Fibroblast of skin of right biceps (primary cell): ENCODE results near the gene PTPRD.

Experiments
- DNase-seq: peaks from one replicate; pipeline ENCODE4 v3.0.0-alpha.2; 2013

PTPRD gene

DNA sequence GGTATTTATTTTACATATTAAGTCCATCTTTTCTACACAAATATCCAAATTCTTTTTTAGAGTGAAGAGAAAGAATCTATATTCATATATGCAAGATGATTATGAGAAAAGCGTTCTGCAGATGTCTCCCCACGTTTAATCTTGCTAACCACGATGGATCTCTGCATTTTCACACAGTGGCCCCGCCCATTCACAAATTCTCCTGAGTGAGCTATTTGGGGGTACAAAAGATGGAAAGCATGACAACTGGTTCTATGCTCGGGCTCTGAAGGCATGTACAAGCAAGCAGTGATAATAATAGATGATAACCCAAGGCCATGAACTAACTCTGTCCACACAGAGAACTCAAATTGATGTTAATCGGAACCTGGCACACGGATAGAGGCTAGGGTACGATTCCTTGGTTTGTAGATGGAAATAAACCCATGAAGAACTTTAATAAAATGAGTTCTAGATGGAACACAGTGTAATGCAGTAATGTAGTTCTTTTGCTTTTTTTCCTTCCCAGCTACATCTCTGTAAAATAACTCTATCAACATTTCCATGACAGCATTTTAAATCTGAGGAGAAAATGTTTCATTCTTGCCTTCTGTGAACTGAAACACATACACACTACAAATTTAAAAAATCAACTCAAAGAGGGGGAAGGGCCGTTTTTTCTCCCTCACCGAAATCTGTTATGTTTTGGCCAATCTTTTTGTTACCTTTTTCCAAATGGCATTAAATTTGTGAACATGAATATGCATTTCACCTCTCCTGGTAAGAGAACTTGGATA lies 1961.5 kb downstream of the PTPRD start:
- no peak for DNase-seq

DNA sequence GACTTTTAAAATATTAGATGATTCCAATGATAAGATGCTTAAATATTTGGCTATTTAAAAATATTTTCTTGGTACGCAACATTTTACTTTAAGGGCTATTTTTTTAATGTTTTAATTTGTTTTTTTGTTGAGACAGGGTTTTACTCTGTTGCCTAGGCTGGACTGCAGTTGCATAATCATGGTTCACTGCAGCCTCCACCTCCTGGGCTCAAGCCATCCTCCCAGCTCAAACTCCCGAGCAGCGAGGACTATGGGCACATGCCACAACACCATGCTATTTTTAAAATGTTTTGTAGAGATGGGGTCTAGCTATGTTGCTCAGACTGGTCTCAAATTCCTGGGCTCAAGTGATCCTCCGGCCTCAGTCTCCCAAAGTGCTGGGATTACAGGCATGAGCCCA lies 1963.0 kb downstream of the PTPRD start:
- DNase-seq: no peak

DNA sequence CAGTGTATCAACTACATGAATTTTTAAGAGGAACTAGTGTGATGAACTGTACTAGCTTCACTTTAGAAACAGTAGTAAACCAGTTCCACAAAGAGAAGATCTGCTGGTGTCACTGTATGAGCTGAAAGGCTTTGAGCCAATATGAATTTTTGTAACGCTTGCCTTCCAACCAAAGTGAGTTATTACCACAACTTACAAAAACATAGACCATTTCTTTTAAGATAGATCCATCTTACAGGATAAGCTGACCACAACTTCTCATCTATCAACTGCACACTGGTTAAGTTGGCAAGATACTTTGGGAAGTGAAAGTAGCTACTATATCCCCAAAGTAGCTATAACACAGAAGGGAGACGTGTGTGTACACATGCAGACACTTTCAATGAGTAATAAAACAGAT lies 1963.6 kb downstream of the PTPRD start:
- peak; percentile 60 for DNase-seq

DNA sequence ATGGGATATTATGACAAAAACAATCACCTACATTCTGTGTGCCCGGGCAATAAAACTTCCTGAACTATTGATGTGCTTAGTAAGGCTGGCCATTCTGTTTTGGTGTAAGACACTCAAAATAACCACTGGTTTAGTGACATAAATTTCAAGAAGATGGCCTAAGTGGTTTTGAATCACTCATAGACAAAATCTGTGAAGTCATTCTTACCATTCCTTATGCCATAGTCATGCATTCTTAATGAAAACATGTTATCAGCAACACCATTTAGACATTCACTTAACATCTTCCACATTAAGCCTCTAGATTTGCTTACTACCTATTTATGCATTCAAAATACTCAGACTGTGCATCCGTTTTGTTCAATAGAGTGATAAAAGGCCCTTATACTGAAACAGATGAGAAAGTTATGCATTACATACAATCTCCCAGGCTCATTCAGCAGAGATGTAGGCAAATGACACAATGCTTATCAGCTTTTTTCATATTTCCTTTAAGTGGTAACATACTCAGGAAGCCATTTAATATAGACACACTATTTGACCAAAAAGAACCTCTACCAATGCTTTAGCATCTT lies 1964.4 kb downstream of the PTPRD start:
- DNase-seq: peak; percentile 78

DNA sequence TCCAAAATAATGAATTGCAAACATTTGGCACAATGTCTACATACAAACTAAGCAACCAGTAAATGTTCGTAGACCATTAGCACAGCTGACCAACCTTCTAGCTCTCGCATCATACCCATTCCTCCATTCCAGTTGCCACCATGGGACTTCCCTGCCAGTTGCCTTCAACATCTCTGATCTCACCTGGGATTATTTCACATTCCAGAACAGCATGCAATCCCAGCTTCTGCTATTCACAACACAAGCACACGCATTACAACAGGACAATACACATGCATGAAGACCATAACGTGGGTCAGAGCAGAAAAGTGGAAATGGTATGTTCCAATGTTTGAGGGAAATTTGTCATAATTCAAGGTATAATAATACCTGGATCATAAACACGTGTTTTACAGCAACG lies 1965.0 kb downstream of the PTPRD start:
- no peak for DNase-seq

DNA sequence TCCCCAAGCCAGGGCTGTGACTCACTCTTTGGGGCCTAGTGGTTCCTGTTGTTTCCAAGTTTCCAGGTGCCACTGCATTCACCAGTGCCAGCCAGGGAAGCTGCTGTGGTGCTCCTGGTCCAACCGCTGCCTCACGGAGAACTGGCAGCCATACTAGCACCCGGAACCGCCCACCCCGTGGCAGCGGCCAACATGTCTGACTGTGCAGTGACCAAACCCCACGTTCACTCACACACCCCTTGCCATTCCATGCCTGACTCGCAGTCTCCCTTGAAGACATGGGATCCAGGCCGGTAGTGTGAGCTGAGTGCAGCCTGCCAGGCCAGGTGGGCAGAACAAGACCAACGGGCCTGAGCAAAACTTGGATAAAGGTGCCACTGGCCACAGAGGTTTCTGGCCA lies 1968.2 kb downstream of the PTPRD start:
- DNase-seq: no peak

DNA sequence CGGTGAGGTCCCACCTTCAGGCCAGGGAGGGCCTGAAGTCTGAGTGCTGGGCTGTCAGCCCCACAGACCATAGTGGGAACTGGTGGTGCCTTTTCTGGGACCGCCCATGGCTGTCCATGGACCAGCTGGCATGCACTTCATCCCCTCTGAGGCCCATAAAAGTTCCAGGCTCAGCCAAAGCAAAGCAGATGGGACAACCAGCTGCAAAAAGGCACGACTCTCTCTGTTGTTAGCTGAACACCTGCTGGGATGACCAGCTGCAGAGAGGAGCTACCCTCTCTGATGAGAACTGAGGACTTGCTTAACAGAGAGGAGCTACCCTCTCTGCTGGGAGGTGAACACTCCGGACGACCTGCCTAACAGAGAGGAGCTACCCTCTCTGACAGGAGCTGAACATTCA lies 1968.9 kb downstream of the PTPRD start:
- no peak for DNase-seq

DNA sequence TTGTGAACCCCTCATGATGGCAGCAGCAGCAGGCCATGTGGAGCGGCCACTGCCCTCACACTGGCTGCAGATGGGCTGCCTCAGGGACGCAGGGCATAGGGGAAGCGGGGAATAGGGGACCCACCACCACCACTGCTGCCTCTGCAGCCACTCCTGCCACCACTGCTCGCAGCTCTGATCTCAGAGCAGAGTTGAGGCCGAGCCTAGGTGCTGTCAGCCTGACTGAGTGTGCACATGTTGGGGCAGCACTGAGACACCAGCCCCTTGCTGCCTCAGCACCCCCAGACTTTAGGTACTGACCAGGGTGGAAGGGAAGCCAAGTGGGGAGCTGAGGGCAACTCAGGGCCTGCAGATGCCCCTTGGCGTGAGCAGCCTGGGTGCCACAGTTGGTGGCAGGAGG lies 1969.3 kb downstream of the PTPRD start:
- no peak for DNase-seq

DNA sequence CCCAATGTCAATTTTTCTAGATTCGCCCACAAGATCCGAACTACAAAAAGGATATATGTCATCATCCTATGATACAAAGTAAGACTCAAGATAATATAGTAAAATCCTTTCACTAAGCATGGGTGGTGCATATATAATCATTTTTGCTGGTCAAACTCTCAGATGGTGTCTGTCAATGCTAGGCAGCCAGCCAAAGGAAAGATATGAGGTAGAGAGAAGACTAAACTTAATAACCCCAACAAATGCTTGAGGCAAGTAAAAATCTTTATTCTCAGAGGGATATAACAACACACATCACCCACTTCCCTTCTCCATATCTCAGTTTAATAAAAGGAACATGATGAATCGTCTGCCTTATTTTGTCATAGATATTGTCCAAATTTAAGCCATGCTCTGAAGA lies 1972.0 kb downstream of the PTPRD start:
- DNase-seq: no peak

DNA sequence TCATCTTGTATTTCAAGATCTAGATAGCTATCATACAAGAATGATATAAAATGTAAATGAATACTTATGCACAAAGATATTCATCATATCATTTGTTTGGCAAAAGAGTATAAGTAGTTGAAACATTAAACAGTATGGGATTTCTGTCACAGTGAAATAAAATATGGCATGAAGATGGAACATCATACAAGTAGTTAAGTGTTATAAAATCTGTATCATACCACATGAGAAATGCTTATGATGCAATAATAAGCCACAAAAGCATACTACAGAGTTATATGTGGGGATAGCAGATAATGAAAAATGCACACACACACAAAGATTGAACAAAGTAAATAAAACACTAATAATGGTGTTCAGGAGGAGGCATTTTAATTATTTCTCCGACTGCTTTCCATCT lies 1975.2 kb downstream of the PTPRD start:
- DNase-seq: peak; percentile 57

DNA sequence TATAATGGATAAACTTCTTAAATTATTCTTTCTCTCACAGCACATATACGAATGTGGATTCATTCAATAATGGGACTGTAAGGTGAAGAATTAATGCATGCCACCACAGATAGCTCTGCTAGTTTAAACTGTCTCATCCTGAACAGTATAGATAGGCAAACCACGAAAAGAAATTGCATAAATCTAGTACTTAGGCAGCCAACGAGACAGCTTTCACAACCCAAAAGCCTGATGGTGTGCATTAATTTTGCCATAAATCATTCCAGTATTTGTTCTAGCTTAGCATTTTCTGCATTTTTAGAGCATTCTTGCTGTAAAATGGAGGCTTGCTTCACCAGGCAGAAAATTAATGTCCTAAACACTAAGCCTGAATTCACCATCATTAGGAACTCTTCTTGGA lies 1979.0 kb downstream of the PTPRD start:
- DNase-seq: peak; percentile 73

DNA sequence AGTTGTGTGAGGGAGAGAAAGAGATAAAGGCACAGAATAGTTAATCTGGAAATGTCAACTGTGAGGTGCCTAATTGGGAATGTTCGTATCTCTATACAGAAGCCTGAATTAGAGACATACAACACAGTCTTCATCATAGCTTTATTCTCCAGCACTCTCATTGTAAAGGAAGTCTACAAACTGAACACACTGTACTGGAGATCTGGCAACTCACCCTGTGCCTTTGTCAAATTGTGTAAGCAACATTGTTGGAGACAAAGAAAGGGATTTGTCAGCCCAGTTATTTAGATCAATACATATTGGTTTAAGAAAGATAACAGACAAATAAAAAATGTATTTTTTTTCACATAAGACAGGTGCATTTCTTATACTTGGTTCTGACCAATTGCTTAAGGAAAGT lies 1980.3 kb downstream of the PTPRD start:
- no peak for DNase-seq

DNA sequence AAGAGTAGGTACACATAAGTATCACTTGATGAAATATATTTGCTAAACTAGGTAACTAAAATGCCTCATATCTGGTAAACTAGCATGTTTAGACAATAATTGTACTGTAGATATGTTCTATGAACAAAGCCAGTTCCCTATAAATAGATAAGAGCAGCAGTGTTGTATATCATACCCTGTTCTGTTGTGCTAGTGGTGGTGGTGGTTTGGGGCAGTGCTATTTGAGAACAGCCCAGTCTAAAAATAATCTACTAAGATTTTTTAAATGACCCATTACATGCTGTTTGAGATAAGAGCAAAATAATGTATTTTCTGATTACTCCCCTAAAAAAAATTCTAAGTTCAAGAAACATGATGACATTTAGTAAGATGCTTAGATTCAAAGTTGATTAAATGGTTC lies 1984.0 kb downstream of the PTPRD start:
- no peak for DNase-seq

DNA sequence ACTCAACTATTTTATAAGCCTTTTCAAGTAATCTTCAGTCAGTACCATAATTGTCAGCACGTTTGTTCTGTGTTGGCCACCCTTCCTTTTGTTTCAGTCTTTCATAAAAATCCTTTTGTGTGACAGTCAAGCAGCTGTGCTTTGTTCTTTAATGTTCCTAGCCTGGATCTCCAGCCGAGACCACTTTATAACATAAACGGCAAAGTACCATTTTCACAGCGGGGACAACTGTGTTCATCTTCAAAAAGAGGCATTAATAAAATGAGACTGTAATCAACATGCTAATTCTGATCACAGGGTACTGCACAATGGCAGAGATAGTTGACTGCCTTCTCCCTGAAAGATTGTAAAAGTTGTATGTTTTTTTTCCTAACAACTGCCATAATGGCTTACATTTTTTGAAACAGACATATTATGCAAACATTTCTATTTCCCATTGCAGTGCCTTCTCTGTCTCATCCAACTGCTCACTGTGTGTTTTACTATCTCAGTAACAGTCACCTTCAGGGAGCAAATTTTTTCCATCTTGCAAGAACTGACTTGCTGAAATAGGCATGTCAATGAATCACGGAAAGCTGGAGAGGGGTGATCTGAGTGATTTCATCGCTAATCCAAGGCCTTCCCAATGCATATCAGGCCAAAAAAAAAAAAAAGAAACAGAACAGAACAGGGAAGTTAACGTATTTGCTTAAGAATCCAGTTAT lies 1984.7 kb downstream of the PTPRD start:
- DNase-seq: peak; percentile 70

DNA sequence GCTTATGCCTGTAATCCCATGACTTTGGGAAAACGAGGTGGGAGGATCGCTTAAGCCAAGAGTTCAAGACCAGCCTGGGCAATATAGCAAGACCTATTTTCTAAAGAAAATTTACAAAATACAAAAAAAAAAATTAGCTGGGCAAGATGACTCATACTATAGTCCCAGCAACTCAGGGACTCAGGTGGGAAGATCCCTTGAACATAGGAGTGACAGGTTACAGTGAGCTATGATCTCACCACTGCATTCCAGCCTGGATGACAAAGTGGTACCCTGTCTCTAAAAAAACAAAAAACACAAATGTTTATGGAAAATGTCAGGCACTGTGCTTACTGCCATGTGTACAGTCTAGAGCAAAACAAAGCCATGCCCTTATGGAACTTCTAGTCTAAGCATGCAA lies 1989.9 kb downstream of the PTPRD start:
- DNase-seq: no peak

DNA sequence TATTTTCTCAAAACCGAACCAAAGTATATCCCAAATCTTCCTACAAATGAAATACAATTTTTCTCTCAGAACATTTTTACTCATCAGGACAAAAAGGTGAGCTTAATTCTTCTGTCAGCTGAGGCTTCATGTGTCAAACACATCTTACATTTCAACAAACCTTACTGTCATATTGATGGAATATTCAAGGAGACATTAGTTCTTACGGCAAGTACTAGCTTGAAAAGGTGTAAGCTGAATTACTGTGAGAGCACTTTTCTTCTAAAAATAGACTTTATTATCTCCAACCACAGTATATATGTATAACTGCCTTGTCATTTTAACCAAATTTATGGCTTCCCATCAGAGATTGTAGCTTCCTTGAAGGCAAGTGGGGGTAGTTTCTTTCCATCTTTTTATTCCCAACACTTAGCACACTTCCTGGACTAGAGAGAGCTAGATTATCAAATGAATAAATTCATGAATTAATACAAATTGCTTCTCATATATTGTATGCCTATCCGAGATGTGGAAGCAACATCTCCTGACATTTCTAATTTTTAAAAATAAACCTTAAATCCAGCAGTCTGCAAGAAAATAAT lies 1990.5 kb downstream of the PTPRD start:
- no peak for DNase-seq

DNA sequence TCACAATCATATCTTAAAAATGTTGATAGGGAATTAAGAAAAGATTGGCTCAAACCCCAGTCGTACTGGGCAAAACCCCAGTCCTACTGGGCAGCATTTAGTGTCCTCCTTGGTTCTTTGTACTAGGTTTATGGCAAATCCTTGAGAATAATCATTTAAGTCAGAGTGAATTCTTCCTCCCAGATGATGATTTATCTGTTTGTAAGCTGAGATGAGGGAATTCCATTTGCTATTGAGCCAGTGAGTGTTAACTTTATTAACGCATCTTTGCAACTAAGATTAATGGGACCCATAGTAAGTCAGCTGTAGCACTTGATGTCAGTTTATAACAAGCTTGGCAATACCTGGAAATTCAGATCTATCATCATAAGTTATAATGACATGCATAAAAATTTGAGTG lies 1991.4 kb downstream of the PTPRD start:
- no peak for DNase-seq

DNA sequence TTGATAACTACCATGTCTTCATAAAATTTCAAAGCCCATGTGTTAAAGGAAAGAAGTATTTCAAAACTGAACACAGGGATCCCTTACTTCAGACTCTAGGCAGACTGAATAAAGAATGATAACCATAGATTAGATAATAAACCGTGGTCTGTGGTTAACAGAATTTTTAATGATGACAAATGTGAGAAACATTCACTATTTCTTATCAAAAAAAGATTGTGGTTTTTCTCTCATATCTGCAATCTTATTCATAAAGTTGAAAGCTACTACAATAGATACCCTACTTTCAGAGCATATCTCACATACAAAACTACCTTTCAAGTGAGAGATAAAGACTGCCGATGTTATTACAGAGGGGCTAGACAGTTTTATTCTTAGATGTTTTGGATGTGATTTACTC lies 1996.4 kb downstream of the PTPRD start:
- peak; percentile 54 for DNase-seq

DNA sequence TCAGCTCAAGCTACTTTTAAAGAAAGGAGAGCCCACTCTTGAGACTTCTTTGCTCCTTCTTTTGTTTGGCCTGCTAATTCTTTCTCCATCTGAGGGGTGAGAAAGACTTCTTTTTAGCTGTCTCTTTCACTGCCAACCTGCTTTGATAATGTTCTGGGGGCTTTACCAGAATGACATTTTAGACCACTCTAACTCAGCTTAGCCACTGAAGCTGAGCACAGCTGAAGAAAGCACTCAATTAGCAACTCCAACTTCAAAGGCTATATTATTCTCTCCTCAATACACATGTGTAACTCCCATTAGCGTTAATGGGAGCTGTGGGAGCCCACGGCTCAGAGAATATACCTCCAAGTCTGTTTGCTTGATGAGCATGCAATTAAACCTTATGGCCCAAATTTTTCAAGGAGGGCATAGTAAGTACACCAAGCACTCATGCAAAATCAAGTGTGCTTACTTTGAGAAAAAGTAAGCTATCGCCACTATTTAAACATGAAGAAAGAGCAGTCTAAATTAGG lies 1997.8 kb downstream of the PTPRD start:
- no peak for DNase-seq

DNA sequence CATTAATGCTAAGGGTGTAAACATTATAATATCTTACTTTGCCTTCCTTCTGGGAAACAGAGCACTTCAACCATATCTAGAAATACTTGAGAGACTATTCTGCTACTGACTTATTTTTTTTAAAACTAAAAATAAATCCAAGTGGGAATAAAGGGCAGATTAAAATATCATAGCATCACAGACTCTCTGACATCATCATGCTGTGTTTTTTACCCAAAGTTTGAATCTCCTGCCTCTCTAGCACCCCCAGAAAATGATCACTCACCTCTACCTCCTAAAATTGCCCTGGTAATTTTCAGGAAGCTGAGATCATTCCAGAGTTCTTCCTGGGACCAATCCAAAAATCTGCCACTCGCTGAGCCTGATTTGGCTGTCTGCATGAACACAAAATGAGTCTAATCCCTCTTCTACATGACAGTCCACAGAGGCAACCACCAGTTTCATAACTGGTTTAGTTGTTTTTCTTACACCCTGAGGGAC lies 1999.4 kb downstream of the PTPRD start:
- DNase-seq: peak; percentile 37

DNA sequence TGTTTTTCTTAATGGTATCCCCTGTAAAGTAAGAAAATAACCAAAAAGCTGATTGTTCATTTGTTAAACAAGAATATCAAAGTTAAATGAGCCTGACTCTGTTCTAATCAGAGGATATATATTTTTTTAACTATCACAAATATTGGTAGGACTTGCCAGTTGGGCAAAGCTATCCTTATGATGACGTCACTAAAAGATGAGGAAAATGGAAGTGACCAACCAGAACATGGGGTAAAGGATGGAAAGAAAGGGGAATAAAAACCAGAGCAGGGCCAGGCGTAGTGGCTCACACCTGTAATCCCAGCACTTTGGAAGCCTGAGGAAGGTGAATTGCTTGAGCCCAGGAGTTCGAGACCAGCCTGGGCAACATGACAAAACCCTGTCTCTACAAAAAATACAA lies 2001.6 kb downstream of the PTPRD start:
- no peak for DNase-seq

DNA sequence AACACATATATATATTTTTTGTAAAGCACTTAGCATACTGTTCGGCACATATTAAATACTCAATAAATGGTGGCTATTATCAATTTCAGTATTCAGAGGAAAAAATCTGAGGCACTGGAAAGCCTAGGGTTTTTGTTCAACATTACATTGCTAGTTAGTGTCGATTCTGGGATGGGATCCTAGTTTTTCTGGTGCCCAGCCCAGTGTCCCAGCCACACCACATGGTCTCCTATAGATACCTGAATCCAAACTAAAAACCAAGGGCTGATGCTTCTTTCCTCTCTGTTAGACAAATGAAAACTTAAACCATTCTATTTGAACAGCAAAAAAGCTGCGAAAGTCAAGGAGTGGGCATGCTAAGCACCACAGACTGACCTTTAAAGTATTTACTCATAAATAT lies 2002.5 kb downstream of the PTPRD start:
- DNase-seq: no peak

DNA sequence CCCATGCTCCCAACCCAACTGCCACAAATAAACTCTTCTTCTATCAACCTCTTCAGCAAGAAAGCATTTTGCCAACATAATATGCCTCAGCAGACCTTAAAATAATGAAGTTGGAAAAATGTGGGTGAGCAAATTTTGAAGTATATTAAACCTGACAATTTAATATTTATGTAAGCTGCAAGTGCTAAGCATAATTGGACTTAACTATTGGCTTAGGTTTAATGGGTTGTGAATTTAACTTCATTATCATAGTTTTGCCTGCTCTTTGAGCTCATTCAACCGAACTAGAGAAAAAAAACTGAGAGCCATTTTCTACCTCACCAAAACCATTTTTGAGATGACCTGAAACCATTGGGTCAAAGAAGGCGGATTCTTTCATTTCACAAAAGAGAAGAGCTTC lies 2007.7 kb downstream of the PTPRD start:
- DNase-seq: no peak

DNA sequence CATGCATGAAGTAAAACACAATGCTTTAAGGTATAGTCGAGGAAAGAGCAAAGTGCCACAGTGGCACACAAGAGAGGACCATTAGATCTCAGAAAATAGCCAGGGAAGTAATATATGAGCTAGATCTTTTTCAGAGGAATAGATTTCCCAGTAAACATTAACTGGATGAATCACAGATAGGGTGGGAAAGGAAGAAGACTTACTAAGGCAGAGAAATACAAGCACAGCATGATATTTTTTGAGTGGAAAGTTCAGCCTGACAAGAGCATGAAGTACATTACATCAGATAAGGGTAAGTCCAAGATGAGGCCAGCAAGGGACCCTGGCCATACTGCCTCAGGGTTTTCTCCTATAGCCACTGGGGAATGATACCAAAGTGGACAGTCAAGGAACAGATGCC lies 2008.6 kb downstream of the PTPRD start:
- no peak for DNase-seq
